ENCODE data around the gene ACP2.

ACP2 gene

GRCh38 chr11:47269002-47269828 lies 20.6 kb upstream of the ACP2 start:
- H2AFZ ChIP-seq (ENCODE audit: low read length), result peak overlapping the region; percentile 95
- H3K9ac ChIP-seq (ENCODE audit: low read length), result peak overlapping the region; percentile 86
- 0 out of 2 replicates have a peak, but pooled peaks cover 10% of the 10 kb centered on the region for H4K20me1 ChIP-seq (ENCODE audit: insufficient read depth, low read length)
- 0 out of 2 replicates have a peak, but pooled peaks cover 2% of the 10 kb centered on the region for H3K36me3 ChIP-seq (replicated peaks; ENCODE audit: insufficient read depth, low read length)
- peaks cover 26% of the 10 kb centered on the region for H3K4me1 ChIP-seq (ENCODE audit: low read length)
- peak overlapping the region; percentile 94 for H3K4me2 ChIP-seq (ENCODE audit: low read depth, low read length)
- H3K27me3 ChIP-seq (replicated peaks; ENCODE audit: insufficient read depth, low read length), result no peaks in the 10 kb centered on the region
- H3K27ac ChIP-seq (ENCODE audit: low read length), result peak overlapping the region; percentile 79
- no peaks in the 10 kb centered on the region for H3K9me3 ChIP-seq (replicated peaks; ENCODE audit: insufficient read depth, low read length)
- peak overlapping the region; percentile 86 for H3K4me3 ChIP-seq (ENCODE audit: low read length)
- peaks cover 17% of the 10 kb centered on the region for H3F3A ChIP-seq (ENCODE audit: insufficient read depth, low read length)
- DNase-seq, result peak; percentile 83
- H3K79me2 ChIP-seq (ENCODE audit: low read length), result peaks cover 39% of the 10 kb centered on the region
- no peak for TF ChIP-seq EZH2phosphoT487 (IDR thresholded peaks at IDR 0.05; ENCODE audit: low read length)
- no peak for TF ChIP-seq CTCF (IDR thresholded peaks at IDR 0.05; ENCODE audit: low read length)
- no peak for TF ChIP-seq EZH2 (optimal IDR thresholded peaks at IDR 0.05; ENCODE audit: low read depth, low read length)
- no peaks in the 10 kb centered on the region for H3K9me2 ChIP-seq (replicated peaks; ENCODE audit: insufficient read depth, low read length)

GRCh38 chr11:47268448-47269001 lies 19.9 kb upstream of the ACP2 start:
- H3K4me2 ChIP-seq (ENCODE audit: low read depth, low read length), result peak overlapping the region; percentile 94
- H3K9ac ChIP-seq (ENCODE audit: low read length), result no peak overlapping the region

GRCh38 chr11:47267876-47268275 lies 19.3 kb upstream of the ACP2 start:
- H3K36me3 ChIP-seq (replicated peaks; ENCODE audit: insufficient read depth, low read length), result no peaks in the 10 kb centered on the region
- H3F3A ChIP-seq (ENCODE audit: insufficient read depth, low read length), result peaks cover 17% of the 10 kb centered on the region
- no peaks in the 10 kb centered on the region for H3K9me3 ChIP-seq (replicated peaks; ENCODE audit: insufficient read depth, low read length)
- no peak overlapping the region for H3K4me2 ChIP-seq (ENCODE audit: low read depth, low read length)
- no peaks in the 10 kb centered on the region for H3K27me3 ChIP-seq (replicated peaks; ENCODE audit: insufficient read depth, low read length)
- no peak overlapping the region for H2AFZ ChIP-seq (ENCODE audit: low read length)
- H3K27ac ChIP-seq (ENCODE audit: low read length), result no peak overlapping the region
- no peaks in the 10 kb centered on the region for H3K9me2 ChIP-seq (replicated peaks; ENCODE audit: insufficient read depth, low read length)
- H4K20me1 ChIP-seq (ENCODE audit: insufficient read depth, low read length), result 0 out of 2 replicates have a peak, but pooled peaks cover 8% of the 10 kb centered on the region
- no peak overlapping the region for H3K4me3 ChIP-seq (ENCODE audit: low read length)
- peaks cover 25% of the 10 kb centered on the region for H3K79me2 ChIP-seq (ENCODE audit: low read length)
- TF ChIP-seq CTCF (IDR thresholded peaks at IDR 0.05; ENCODE audit: low read length) (no peak), EZH2 (optimal IDR thresholded peaks at IDR 0.05; ENCODE audit: low read depth, low read length) (no peak), EZH2phosphoT487 (IDR thresholded peaks at IDR 0.05; ENCODE audit: low read length) (no peak)
- DNase-seq, result no peak
- H3K4me1 ChIP-seq (ENCODE audit: low read length), result peaks cover 26% of the 10 kb centered on the region
- H3K9ac ChIP-seq (ENCODE audit: low read length), result no peak overlapping the region

More at GRCh38 chr11:47268448-47269001, 19.9 kb upstream of the ACP2 start:
- Histone ChIP-seq H3K36me3 (replicated peaks; ENCODE audit: insufficient read depth, low read length) (no peaks in the 10 kb centered on the region), H3K4me3 (ENCODE audit: low read length) (0 out of 2 replicates have a peak overlapping the region, but pooled peaks have one; percentile 86), H3K9me3 (replicated peaks; ENCODE audit: insufficient read depth, low read length) (no peaks in the 10 kb centered on the region), H3K9me2 (replicated peaks; ENCODE audit: insufficient read depth, low read length) (no peaks in the 10 kb centered on the region), H3K27me3 (replicated peaks; ENCODE audit: insufficient read depth, low read length) (no peaks in the 10 kb centered on the region), H3K4me1 (ENCODE audit: low read length) (peaks cover 26% of the 10 kb centered on the region), H2AFZ (ENCODE audit: low read length) (peak overlapping the region; percentile 95), H4K20me1 (ENCODE audit: insufficient read depth, low read length) (0 out of 2 replicates have a peak, but pooled peaks cover 10% of the 10 kb centered on the region), H3K27ac (ENCODE audit: low read length) (no peak overlapping the region), H3F3A (ENCODE audit: insufficient read depth, low read length) (peaks cover 17% of the 10 kb centered on the region), H3K79me2 (ENCODE audit: low read length) (peaks cover 32% of the 10 kb centered on the region)
- TF ChIP-seq EZH2phosphoT487 (IDR thresholded peaks at IDR 0.05; ENCODE audit: low read length) (no peak), CTCF (IDR thresholded peaks at IDR 0.05; ENCODE audit: low read length) (no peak), EZH2 (optimal IDR thresholded peaks at IDR 0.05; ENCODE audit: low read depth, low read length) (no peak)
- no peak for DNase-seq
